ENCODE results near the gene ZSCAN25. TPM values are rescaled to one million over a fixed set of nuclear protein-coding genes. Genes with fewer than 3 reads are reported as not detected.

The ZSCAN25 gene
- total RNA-seq: 8.2 and 8.3 TPM in 2 replicates

DNA sequence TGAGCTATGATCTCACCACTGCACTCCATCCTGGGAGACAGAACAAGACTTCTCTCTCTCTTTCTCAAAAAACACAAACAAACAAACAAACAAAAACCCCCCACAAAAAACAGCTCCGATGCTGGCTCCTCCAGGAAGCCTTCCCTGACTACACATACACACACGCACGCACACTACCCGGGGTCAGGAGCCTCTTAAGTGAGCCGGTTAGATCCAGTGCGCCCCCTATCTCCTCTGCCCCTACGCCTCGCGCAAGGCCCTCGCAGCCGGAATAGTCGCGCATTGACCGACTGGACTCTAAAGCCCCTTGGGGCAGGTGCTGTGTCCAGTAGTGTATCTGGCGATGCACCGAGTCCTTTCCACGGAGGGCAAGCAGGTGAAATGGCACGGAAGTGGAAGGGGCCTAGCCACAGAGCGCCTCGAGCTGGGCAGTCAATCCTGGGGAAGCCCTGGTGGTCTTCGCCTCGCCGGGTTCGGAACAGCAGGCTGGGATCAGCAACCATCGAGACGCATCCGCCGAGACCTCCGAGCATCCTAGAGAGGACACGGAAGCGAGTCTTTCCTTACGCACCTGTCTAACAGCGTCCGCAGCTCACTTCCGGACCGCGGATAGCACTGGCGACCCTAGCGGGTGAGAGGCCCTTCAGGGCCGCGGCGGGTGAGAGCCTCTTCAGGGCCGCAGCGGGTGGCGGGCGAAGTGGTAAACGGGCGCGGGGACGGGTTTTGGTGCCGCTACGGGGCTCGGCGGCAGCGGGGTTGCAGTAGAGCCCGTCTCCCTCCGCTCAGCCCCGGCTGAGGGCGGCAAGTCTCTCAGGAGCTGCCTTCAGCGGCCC lies at the start of gene ZSCAN25:
TSS of gene ZSCAN25 (plus strand) at position 588 of the 833 bp plus-strand sequence. CDS start 2,661 bp downstream, outside the sequence.

GRCh38 chr7:99597762-99598501 lies 18.8 kb upstream of the ZSCAN25 start, which contains the start of gene TMEM225B:
Gene TMEM225B (plus strand): TSS chr7:99598267. CDS start chr7:99604389, 6,122 bp downstream.

GRCh38 chr7:99679400-99680191 lies 62.9 kb downstream of the ZSCAN25 start, which contains the start of gene CYP3A5:
Gene CYP3A5 (minus strand): TSS chr7:99679996. CDS start chr7:99679896, 100 bp downstream.

Other genes with a start within 250 kb of the ZSCAN25 start
- 356 and 357 TPM in 2 replicates for gene ARPC1B, start 242.2 kb upstream of the ZSCAN25 start, total RNA-seq
- 32.0 and 49.9 TPM in 2 replicates for gene PDAP1, start 208.3 kb upstream of the ZSCAN25 start, total RNA-seq
- 108 and 127 TPM in 2 replicates for gene BUD31, start 208.0 kb upstream of the ZSCAN25 start, total RNA-seq
- 8.0 and 13.4 TPM in 2 replicates for gene PTCD1, start 178.1 kb upstream of the ZSCAN25 start, total RNA-seq
- 36.1 and 41.8 TPM in 2 replicates for gene CPSF4, start 178.0 kb upstream of the ZSCAN25 start, total RNA-seq
- gene ATP5MF, start 150.8 kb upstream of the ZSCAN25 start, total RNA-seq: 391 and 494 TPM in 2 replicates
- gene ZNF789, start 144.1 kb upstream of the ZSCAN25 start, total RNA-seq: 2.6 and 2.7 TPM in 2 replicates
- gene ZNF394, start 116.7 kb upstream of the ZSCAN25 start, total RNA-seq: 24.1 and 30.1 TPM in 2 replicates
- gene ZKSCAN5, start 112.3 kb upstream of the ZSCAN25 start, total RNA-seq: 7.0 and 7.9 TPM in 2 replicates
- 5.8 and 8.7 TPM in 2 replicates for gene FAM200A, start 64.8 kb upstream of the ZSCAN25 start, total RNA-seq
- 30.6 and 52.9 TPM in 2 replicates for gene ZNF655, start 58.3 kb upstream of the ZSCAN25 start, total RNA-seq
- gene TMEM225B, start 18.7 kb upstream of the ZSCAN25 start, total RNA-seq: 0.64 and 2.2 TPM in 2 replicates
- 2.2 and 2.8 TPM in 2 replicates for gene CYP3A5, start 63.0 kb downstream of the ZSCAN25 start, total RNA-seq
- gene CYP3A7, start 118.2 kb downstream of the ZSCAN25 start, total RNA-seq: not detected in 2 replicates
- under 0.01 and 0.21 TPM in 2 replicates for gene CYP3A4, start 167.2 kb downstream of the ZSCAN25 start, total RNA-seq
- gene CYP3A43, start 211.1 kb downstream of the ZSCAN25 start, total RNA-seq: not detected in 2 replicates

All from tracheal epithelial cell (primary cell).